ENCODE measurements around the gene EPHA6. TPM values are rescaled to one million over a fixed set of nuclear protein-coding genes. Genes with fewer than 3 reads are reported as not detected.

EPHA6 gene
- total RNA-seq, 2 experiments from 2014 or later: not detected

DNA sequence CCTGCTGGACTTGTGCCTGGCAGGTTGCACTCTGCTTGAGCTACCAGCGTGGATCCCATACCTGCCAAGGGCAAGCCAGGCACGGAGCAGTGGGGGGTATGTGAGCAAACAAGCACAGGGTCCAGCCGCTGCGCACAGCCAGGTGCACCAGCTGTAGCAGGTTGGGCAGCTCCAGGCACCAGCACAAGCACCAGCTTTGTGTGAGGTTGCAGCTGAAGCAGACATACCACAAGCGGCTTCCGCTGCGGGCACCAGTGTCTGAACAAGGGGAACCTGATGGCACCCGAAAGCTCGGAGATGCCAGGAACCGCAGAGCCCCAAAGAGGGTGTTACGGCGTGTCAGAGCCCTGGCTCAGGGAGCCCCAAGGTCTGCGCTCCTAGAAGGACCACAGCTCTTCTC, 477.5 kb downstream of the EPHA6 start:
- H3K9me3 Mint-ChIP-seq: no peaks in the 10 kb centered on the region
- DNase-seq: no peak
- H3K4me3 Mint-ChIP-seq: no peak overlapping the region
- no peak overlapping the region for H3K27ac Mint-ChIP-seq
- intact Hi-C loops (cut with micrococcal nuclease): no loop called here
- H3K27me3 Mint-ChIP-seq: no peaks in the 10 kb centered on the region
- H3K4me1 Mint-ChIP-seq (ENCODE audit: low read depth): no peaks in the 10 kb centered on the region
- H3K36me3 Mint-ChIP-seq: no peaks in the 10 kb centered on the region
- ChIA-PET POLR2A (no interaction called here), CTCF (no interaction called here)

- Mint-ChIP-seq H3K27me3 (no peaks in the 10 kb centered on the region), H3K9me3 (no peaks in the 10 kb centered on the region), H3K4me1 (ENCODE audit: low read depth) (no peaks in the 10 kb centered on the region), H3K4me3 (no peak overlapping the region), H3K27ac (no peak overlapping the region), H3K36me3 (no peaks in the 10 kb centered on the region)
- intact Hi-C loops (cut with micrococcal nuclease): no loop called here
- ChIA-PET POLR2A (no interaction called here), CTCF (no interaction called here)
- DNase-seq: no peak
Measured at GRCh38 chr3:97293596-97294131, 479.3 kb downstream of the EPHA6 start.

DNA sequence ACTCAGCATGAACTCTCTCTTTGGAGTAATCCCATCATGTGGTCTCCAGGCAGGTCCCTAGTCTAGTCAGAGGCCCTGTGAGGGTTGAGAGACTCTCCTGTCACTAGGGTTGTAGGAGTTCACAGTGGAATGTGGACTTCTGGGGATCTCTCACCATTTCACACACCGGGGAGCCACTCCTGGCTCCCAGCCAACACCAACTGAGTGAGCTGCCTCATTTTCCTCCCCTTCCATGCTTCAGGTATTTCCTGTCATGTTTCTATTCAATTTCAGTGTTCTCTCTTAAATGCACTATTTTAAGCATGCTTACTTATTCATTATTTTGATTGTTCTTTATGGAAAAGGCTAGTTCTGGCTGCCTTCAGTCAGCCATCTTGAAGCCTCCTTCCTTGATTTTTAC, 482.6 kb downstream of the EPHA6 start:
- DNase-seq: no peak
- Mint-ChIP-seq H3K4me3 (no peak overlapping the region), H3K4me1 (ENCODE audit: low read depth) (no peaks in the 10 kb centered on the region), H3K9me3 (no peaks in the 10 kb centered on the region), H3K36me3 (no peaks in the 10 kb centered on the region), H3K27ac (no peak overlapping the region), H3K27me3 (no peaks in the 10 kb centered on the region)
- CTCF ChIA-PET: no interaction called here
- POLR2A ChIA-PET: no interaction called here
- intact Hi-C loops (cut with micrococcal nuclease): no loop called here

DNA sequence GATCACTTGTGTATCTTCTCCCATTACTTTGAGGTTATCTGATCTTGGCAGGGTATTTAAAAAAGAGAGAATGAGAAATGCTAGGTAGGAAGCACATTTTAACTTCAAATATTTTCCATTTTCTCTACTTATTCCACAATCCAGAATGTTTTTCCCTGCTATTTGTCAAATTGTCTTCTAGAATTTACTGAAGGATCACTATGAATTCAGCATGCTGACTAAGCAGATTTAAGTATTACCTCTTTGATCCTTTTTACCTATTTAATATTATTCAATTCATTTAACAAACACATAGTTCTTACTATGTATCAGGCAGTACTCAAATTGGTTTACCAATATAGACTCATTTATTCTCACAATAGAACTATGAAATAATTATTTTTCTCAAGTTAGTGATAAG, 486.7 kb downstream of the EPHA6 start:
- no peak for DNase-seq
- ChIA-PET POLR2A (no interaction called here), CTCF (no interaction called here)
- intact Hi-C loops (cut with micrococcal nuclease): no loop called here
- H3K4me3 Mint-ChIP-seq: no peak overlapping the region
- H3K4me1 Mint-ChIP-seq (ENCODE audit: low read depth): no peaks in the 10 kb centered on the region
- no peak overlapping the region for H3K27ac Mint-ChIP-seq
- no peaks in the 10 kb centered on the region for H3K36me3 Mint-ChIP-seq
- H3K27me3 Mint-ChIP-seq: no peaks in the 10 kb centered on the region
- no peaks in the 10 kb centered on the region for H3K9me3 Mint-ChIP-seq

DNA sequence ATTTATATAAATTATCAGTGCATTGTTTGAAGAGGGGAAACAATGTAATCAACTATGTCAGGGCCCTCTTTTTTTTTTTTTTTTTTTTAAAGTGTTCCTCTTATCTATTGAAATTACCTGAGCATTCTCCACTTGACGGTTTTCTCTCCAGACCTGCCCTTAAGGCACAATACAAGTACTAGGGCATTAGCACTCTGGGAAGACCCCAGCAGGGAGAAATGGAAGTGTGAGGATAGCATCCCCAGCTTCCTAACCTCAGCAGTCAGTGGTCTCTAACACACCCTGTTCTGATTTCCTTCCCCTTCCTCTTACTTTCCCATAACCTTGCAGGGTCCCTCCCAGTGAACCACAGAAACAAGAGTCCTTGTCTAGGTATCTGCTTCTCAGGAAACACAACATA, 491.8 kb downstream of the EPHA6 start:
- CTCF ChIA-PET: no interaction called here
- Mint-ChIP-seq H3K36me3 (no peaks in the 10 kb centered on the region), H3K27me3 (no peaks in the 10 kb centered on the region), H3K4me1 (ENCODE audit: low read depth) (no peaks in the 10 kb centered on the region), H3K9me3 (no peaks in the 10 kb centered on the region), H3K4me3 (no peak overlapping the region), H3K27ac (no peak overlapping the region)
- POLR2A ChIA-PET: no interaction called here
- intact Hi-C loops (cut with micrococcal nuclease): no loop called here
- DNase-seq: no peak

GRCh38 chr3:97338375-97338774, 524.0 kb downstream of the EPHA6 start:
- no peaks in the 10 kb centered on the region for H3K36me3 Mint-ChIP-seq
- DNase-seq: no peak
- H3K4me3 Mint-ChIP-seq: no peak overlapping the region
- intact Hi-C loops (cut with micrococcal nuclease): no loop called here
- no peaks in the 10 kb centered on the region for H3K27me3 Mint-ChIP-seq
- CTCF ChIA-PET: no interaction called here
- POLR2A ChIA-PET: no interaction called here
- H3K9me3 Mint-ChIP-seq: peaks cover 5% of the 10 kb centered on the region
- H3K27ac Mint-ChIP-seq: no peak overlapping the region
- no peaks in the 10 kb centered on the region for H3K4me1 Mint-ChIP-seq (ENCODE audit: low read depth)

GRCh38 chr3:97340940-97341339, 526.5 kb downstream of the EPHA6 start:
- POLR2A ChIA-PET: no interaction called here
- H3K27me3 Mint-ChIP-seq: no peaks in the 10 kb centered on the region
- no peak overlapping the region for H3K27ac Mint-ChIP-seq
- H3K4me1 Mint-ChIP-seq (ENCODE audit: low read depth): no peaks in the 10 kb centered on the region
- CTCF ChIA-PET: no interaction called here
- H3K4me3 Mint-ChIP-seq: no peak overlapping the region
- DNase-seq: no peak
- no peaks in the 10 kb centered on the region for H3K36me3 Mint-ChIP-seq
- no peaks in the 10 kb centered on the region for H3K9me3 Mint-ChIP-seq
- intact Hi-C loops (cut with micrococcal nuclease): no loop called here

DNA sequence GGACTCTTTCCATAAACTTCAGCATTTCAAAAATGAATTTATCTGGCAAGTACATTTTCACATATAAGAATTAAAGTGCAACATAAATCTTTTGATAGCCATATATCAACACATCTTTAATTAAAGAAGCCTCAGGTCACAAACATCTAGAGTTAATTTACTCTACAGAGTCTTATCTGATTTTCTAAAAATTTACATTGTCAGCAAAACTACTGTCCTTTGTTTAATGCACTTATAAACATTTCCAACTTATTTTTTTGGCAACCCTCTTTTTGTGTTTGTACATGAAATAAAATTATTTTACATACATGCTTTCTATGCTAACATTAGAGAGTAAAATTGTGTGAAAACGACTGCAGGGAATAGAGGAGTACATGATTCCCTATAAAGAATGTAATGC, 533.4 kb downstream of the EPHA6 start:
- DNase-seq: no peak
- Mint-ChIP-seq H3K27me3 (no peaks in the 10 kb centered on the region), H3K4me1 (ENCODE audit: low read depth) (no peaks in the 10 kb centered on the region), H3K4me3 (no peak overlapping the region), H3K36me3 (no peaks in the 10 kb centered on the region), H3K9me3 (no peaks in the 10 kb centered on the region), H3K27ac (no peak overlapping the region)
- intact Hi-C loops (cut with micrococcal nuclease): no loop called here
- POLR2A ChIA-PET: no interaction called here
- CTCF ChIA-PET: no interaction called here

DNA sequence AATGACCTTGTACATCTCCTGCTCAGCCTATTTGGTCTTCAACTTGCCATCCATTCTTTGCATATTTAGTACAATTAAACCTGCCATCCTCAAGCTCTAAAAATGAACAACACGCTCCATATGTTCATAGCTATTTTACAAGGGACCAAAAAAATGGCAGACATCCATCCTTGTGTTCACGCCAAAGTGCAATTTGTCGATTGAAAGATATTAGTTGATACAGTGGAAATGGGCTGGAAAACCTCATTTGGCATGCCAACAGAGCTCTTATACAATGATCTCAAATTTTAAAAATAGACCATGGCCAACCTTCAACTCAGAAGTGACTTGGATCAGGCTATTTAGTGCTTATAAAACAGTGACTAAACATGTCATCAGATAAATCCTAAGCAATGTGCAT, 536.6 kb downstream of the EPHA6 start:
- H3K4me3 Mint-ChIP-seq: no peak overlapping the region
- intact Hi-C loops (cut with micrococcal nuclease): no loop called here
- H3K4me1 Mint-ChIP-seq (ENCODE audit: low read depth): no peaks in the 10 kb centered on the region
- ChIA-PET POLR2A (no interaction called here), CTCF (no interaction called here)
- no peak overlapping the region for H3K27ac Mint-ChIP-seq
- no peaks in the 10 kb centered on the region for H3K27me3 Mint-ChIP-seq
- DNase-seq: no peak
- peaks cover 6% of the 10 kb centered on the region for H3K9me3 Mint-ChIP-seq
- H3K36me3 Mint-ChIP-seq: no peaks in the 10 kb centered on the region

DNA sequence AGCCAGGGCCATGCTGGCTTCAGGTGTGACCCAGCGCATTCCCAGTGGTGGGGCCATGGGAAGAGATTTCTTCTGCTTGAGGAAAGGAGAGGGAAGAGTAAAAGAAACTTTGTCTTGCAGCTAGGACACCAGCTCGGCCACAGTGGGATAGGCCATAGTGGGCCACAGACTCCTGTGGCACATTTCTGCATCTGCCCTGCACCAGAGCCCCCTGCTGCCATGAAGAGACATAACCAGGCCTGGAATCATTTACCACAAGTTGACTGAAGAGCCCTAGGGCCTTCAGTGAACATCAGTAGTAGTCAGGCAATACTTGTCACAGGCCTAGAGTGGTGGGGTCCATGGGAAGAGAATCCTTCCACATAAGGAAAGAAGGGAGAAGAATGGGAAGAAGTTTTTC, 538.8 kb downstream of the EPHA6 start:
- DNase-seq: no peak
- Mint-ChIP-seq H3K4me3 (no peak overlapping the region), H3K27ac (no peak overlapping the region), H3K4me1 (ENCODE audit: low read depth) (no peaks in the 10 kb centered on the region), H3K27me3 (no peaks in the 10 kb centered on the region), H3K9me3 (peaks cover 8% of the 10 kb centered on the region), H3K36me3 (no peaks in the 10 kb centered on the region)
- ChIA-PET POLR2A (no interaction called here), CTCF (no interaction called here)
- intact Hi-C loops (cut with micrococcal nuclease): no loop called here

GRCh38 chr3:97359977-97360376, 545.6 kb downstream of the EPHA6 start:
- H3K27ac Mint-ChIP-seq: no peak overlapping the region
- no peak overlapping the region for H3K4me3 Mint-ChIP-seq
- DNase-seq: no peak
- ChIA-PET POLR2A (no interaction called here), CTCF (no interaction called here)
- no peaks in the 10 kb centered on the region for H3K4me1 Mint-ChIP-seq (ENCODE audit: low read depth)
- no peaks in the 10 kb centered on the region for H3K27me3 Mint-ChIP-seq
- no peaks in the 10 kb centered on the region for H3K36me3 Mint-ChIP-seq
- peaks cover 11% of the 10 kb centered on the region for H3K9me3 Mint-ChIP-seq
- intact Hi-C loops (cut with micrococcal nuclease): no loop called here

- Mint-ChIP-seq H3K4me3 (no peak overlapping the region), H3K4me1 (ENCODE audit: low read depth) (no peaks in the 10 kb centered on the region), H3K9me3 (peaks cover 11% of the 10 kb centered on the region), H3K27ac (no peak overlapping the region), H3K36me3 (no peaks in the 10 kb centered on the region), H3K27me3 (no peaks in the 10 kb centered on the region)
- CTCF ChIA-PET: no interaction called here
- no peak for DNase-seq
- intact Hi-C loops (cut with micrococcal nuclease): no loop called here
- POLR2A ChIA-PET: no interaction called here
Measured at GRCh38 chr3:97360804-97361203, 546.4 kb downstream of the EPHA6 start.

DNA sequence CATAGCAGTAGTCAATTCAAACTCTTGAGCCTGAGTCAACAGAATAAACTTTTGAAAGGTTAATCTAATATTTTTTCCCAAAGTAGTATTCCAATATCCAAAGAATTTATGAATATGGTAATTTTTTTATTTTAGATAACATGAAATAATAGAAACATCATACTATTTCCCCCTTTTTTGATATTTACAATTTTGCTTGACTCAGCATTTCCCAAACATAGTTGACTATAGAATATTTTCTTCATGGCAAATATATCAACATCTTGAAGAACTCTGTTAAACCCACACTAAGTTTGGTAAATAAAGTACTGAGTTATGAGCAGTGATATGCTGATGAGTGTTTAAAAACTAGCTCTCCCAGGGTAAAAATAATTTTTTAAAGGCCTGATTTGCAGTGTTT, 570.2 kb downstream of the EPHA6 start:
- H3K9me3 Mint-ChIP-seq: peaks cover 10% of the 10 kb centered on the region
- no peak overlapping the region for H3K27ac Mint-ChIP-seq
- H3K4me3 Mint-ChIP-seq: no peak overlapping the region
- no peak for DNase-seq
- H3K36me3 Mint-ChIP-seq: peaks cover 3% of the 10 kb centered on the region
- H3K4me1 Mint-ChIP-seq (ENCODE audit: low read depth): no peaks in the 10 kb centered on the region
- POLR2A ChIA-PET: no interaction called here
- intact Hi-C loops (cut with micrococcal nuclease): no loop called here
- CTCF ChIA-PET: no interaction called here
- no peaks in the 10 kb centered on the region for H3K27me3 Mint-ChIP-seq

- ChIA-PET CTCF (no interaction called here), POLR2A (no interaction called here)
- intact Hi-C loops (cut with micrococcal nuclease): no loop called here
- H3K9me3 Mint-ChIP-seq: peaks cover 10% of the 10 kb centered on the region
- no peak for DNase-seq
- H3K27ac Mint-ChIP-seq: no peak overlapping the region
- H3K27me3 Mint-ChIP-seq: no peaks in the 10 kb centered on the region
- H3K4me1 Mint-ChIP-seq (ENCODE audit: low read depth): no peaks in the 10 kb centered on the region
- peaks cover 3% of the 10 kb centered on the region for H3K36me3 Mint-ChIP-seq
- no peak overlapping the region for H3K4me3 Mint-ChIP-seq
Measured at GRCh38 chr3:97388774-97389173, 574.4 kb downstream of the EPHA6 start.
